NCI-H446 treated with DMSO at 0.1 percent for 48 hours (cell line): ENCODE measurements around the gene FAM114A2.

Experiments
- DNase-seq: peaks from one replicate; lab custom pipeline; 2025; lab: John Stamatoyannopoulos, UW

The FAM114A2 gene

GRCh38 chr5:153983885-153984284 lies 54.8 kb downstream of the FAM114A2 start:
- no peak for DNase-seq

GRCh38 chr5:153981905-153982605 lies 56.7 kb downstream of the FAM114A2 start:
- DNase-seq, result no peak

GRCh38 chr5:153979028-153979783 lies 59.5 kb downstream of the FAM114A2 start:
- DNase-seq, result no peak

GRCh38 chr5:153974813-153975163 lies 63.9 kb downstream of the FAM114A2 start:
- no peak for DNase-seq

- no peak for DNase-seq
Observed at GRCh38 chr5:153974131-153974812, 64.4 kb downstream of the FAM114A2 start.

- no peak for DNase-seq
Observed at GRCh38 chr5:153972240-153972639, 66.5 kb downstream of the FAM114A2 start.

- no peak for DNase-seq
Observed at GRCh38 chr5:153970496-153970895, 68.2 kb downstream of the FAM114A2 start.

GRCh38 chr5:153969563-153969895 lies 69.2 kb downstream of the FAM114A2 start:
- no peak for DNase-seq

GRCh38 chr5:153968761-153969562 lies 69.7 kb downstream of the FAM114A2 start:
- no peak for DNase-seq

- DNase-seq, result no peak
Observed at GRCh38 chr5:153964880-153965645, 73.6 kb downstream of the FAM114A2 start.

- DNase-seq, result no peak
Observed at GRCh38 chr5:153964191-153964879, 74.4 kb downstream of the FAM114A2 start.

GRCh38 chr5:153960269-153961215 lies 78.2 kb downstream of the FAM114A2 start:
- DNase-seq, result no peak

GRCh38 chr5:153959134-153959957 lies 79.4 kb downstream of the FAM114A2 start:
- DNase-seq, result no peak

- no peak for DNase-seq
Observed at GRCh38 chr5:153957205-153957604, 81.5 kb downstream of the FAM114A2 start.

- no peak for DNase-seq
Observed at GRCh38 chr5:153953411-153953810, 85.3 kb downstream of the FAM114A2 start.

- DNase-seq, result no peak
Observed at GRCh38 chr5:153952893-153953292, 85.8 kb downstream of the FAM114A2 start.

GRCh38 chr5:153952057-153952456 lies 86.7 kb downstream of the FAM114A2 start:
- no peak for DNase-seq

- DNase-seq, result no peak
Observed at GRCh38 chr5:153941265-153941664, 97.4 kb downstream of the FAM114A2 start.
